Tibial artery (tissue), 4 donors: ENCODE results near the gene PRKAG2.

ENCODE experiments used
- DNase-seq, 2 donors: peaks; one replicate each; pipeline ENCODE4 v3.0.0-alpha.2; 2019
- H3K27ac ChIP-seq, 2 donors: fragments of 200-600 bp; sonication (generic) in 1 of 2; 1 replicate in 1 of 2; 2 replicates in 1 of 2; pipeline ENCODE4 v1.5.1; 2018 to 2019; ENCODE audit warnings: mild to moderate bottlenecking in 1 of 2
- H3K27me3 ChIP-seq, 2 donors: fragments of 200-600 bp; sonication (generic) in 1 of 2; one replicate each; pipeline versions ENCODE4 v1.5.1 to v1.6.0; 2016 to 2019
- H3K36me3 ChIP-seq, 3 donors: fragments of 200-600 bp; sonication (generic) in 2 of 3; one replicate each; pipeline ENCODE4 v1.5.1; 2016 to 2019; ENCODE audit warnings: mild to moderate bottlenecking in 2 of 3
- H3K4me1 ChIP-seq, 4 donors: fragments of 200-600 bp; sonication (generic) in 2 of 4; 1 replicate in 3 of 4; 2 replicates in 1 of 4; pipeline ENCODE4 v1.5.1; 2016 to 2019
- H3K4me3 ChIP-seq, 2 donors: fragments of 200-600 bp; sonication (generic) in 1 of 2; 1 replicate in 1 of 2; 2 replicates in 1 of 2; pipeline ENCODE4 v1.5.1; 2018 to 2019; ENCODE audit warnings: mild to moderate bottlenecking in 2 of 2
- H3K9me3 ChIP-seq, 3 donors: fragments of 200-600 bp; sonication (generic) in 1 of 3; one replicate each; pipeline ENCODE4 v1.5.1; 2016 to 2019
- CTCF ChIP-seq, 2 experiments: fragments of 200-600 bp in 1 of 2; fragments of 450-650 bp in 1 of 2; IDR thresholded peaks; one replicate each; pipeline ENCODE4 v1.5.1; 2017 to 2019; ENCODE audit warnings: antibody characterized with exemption in 2 of 2, mild to moderate bottlenecking in 1 of 2, moderate library complexity in 1 of 2
- intact Hi-C: fragments of 100-400 bp; cut with DNase I; formaldehyde crosslinking; loops from one replicate; pipeline ENCODE4 v1.15.0; 2023; ENCODE audit warnings: low total_unique reads

Gene PRKAG2

DNA sequence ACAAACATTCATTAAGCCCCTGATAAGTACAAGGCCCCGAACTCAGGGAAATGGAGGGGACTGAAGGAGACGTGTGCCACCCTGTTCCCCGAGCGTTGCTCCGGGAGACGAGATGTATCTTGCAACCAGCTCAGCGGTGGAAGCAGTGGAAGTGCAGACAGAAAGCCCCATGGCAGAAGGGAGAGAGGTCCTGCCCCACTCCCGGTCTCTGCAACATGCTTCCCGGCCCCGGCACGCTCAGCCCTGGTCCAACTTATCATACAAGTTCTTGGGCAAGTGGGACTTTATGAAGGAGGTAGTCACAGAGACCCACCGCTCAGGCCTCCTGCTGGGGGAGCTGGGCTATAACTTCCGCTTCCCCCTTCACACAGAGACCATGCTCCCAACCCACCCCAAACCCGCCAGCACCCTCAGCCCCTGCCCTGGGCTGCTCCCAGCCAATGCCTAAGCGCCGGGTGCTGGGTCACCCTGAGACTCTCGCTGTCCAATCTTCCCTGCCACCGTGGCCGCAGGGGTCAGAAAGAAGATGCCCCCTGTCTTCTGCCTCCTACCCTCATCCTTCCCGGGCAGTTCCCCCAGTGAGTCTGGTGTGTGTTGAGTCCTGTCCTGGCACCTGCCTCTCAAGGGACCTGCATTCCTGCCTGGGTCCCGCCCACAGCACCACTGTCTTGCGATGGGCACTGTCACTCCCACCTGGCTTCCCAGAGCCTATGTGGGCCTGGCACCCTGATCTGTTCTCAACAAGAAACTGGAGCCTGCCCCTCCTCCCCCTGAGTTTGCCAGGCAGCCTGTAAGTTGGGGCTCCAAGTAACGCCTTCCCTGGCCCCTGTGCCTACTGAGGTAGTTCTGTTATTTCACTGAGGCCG is 157.7 kb downstream of the PRKAG2 start:
- no peak for DNase-seq
- peaks cover 0 to 16% (median 11%) of the 10 kb centered on the region in 4 donors for H3K4me1 ChIP-seq
- no peak overlapping the region for H3K27ac ChIP-seq

DNA sequence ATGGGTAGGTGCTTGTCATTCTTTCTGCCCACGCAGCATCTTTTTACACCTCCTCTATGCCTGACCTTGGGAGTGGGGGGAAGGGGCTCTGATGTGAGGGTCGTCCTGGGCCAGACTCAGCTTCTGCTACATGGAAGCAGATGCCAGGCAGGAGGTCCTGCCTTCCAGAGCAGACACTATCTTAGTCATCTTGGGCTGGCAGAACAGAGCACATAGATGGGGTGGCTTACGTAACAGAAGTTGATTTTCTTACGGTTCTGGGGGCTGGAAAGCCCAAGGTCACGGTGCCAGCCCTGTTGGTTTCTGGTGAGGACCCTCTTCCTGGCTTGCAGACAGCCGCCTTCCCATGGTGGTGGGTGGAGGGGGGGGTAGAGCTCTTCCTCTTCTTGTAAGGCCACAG is 159.0 kb downstream of the PRKAG2 start:
- Histone ChIP-seq H3K4me1 (peaks cover 0 to 18% (median 11%) of the 10 kb centered on the region in 4 donors), H3K9me3 (no peaks in the 10 kb centered on the region), H3K4me3 (no peak overlapping the region), H3K27ac (no peak overlapping the region), H3K27me3 (no peaks in the 10 kb centered on the region), H3K36me3 (no peaks in the 10 kb centered on the region)
- no peak for TF ChIP-seq CTCF (IDR thresholded peaks at IDR 0.05)
- intact Hi-C loops: no loop called here
- no peak for DNase-seq

More for the DNA sequence above, 157.7 kb downstream of the PRKAG2 start:
- Histone ChIP-seq H3K27me3 (no peaks in the 10 kb centered on the region), H3K4me3 (no peak overlapping the region), H3K36me3 (no peaks in the 10 kb centered on the region), H3K9me3 (no peaks in the 10 kb centered on the region)
- intact Hi-C loops: no loop called here
- TF ChIP-seq CTCF (IDR thresholded peaks at IDR 0.05): no peak

DNA sequence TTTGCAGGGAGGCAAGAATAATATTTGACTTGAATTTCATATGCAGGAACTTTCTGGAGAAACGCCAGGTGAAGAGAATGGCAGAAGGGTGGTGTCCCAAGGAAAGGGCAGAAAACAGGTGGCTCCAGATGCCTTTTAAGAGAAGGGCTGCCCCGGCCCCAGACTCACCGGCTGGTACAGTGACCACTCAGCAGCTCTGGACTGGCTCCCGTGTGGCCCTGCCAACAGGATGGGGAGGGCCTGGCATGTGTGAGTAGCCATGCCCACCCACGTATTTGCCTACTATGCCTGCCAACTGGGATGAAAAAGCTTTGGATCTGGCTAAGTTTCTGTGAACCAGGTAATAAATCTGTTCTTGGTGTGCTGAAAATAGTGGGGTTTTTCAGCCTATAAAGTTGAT is 159.5 kb downstream of the PRKAG2 start:
- no peak for DNase-seq
- intact Hi-C loops: no loop called here
- Histone ChIP-seq H3K9me3 (no peaks in the 10 kb centered on the region), H3K36me3 (no peaks in the 10 kb centered on the region), H3K4me1 (peaks cover 0 to 23% (median 15%) of the 10 kb centered on the region in 4 donors), H3K27ac (no peak overlapping the region), H3K27me3 (no peaks in the 10 kb centered on the region), H3K4me3 (no peak overlapping the region)
- TF ChIP-seq CTCF (IDR thresholded peaks at IDR 0.05): no peak

DNA sequence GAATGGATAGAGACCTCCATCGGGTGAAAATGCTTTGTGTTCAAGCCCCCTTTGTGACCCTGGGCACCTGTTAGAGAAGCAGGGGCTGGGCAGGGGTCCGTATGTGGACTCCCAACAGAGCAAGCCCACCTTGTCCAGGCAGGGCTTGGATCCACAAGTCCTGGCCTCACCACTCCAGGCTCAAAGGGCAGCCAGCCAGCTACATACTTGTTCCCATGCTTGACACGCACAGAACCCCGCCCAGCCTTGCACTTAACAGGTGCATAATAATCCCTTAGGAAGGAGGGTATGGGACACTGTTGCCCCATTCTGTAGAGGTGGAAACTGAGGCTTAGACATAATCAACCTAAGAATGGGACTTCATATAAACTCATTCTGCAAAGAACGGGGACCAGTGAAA is 160.6 kb downstream of the PRKAG2 start:
- Histone ChIP-seq H3K27ac (no peak overlapping the region), H3K4me1 (peaks cover 0 to 26% (median 18%) of the 10 kb centered on the region in 4 donors), H3K27me3 (no peaks in the 10 kb centered on the region), H3K9me3 (no peaks in the 10 kb centered on the region), H3K36me3 (no peaks in the 10 kb centered on the region), H3K4me3 (no peak overlapping the region)
- no peak for DNase-seq
- intact Hi-C loops: no loop called here
- no peak for TF ChIP-seq CTCF (IDR thresholded peaks at IDR 0.05)

DNA sequence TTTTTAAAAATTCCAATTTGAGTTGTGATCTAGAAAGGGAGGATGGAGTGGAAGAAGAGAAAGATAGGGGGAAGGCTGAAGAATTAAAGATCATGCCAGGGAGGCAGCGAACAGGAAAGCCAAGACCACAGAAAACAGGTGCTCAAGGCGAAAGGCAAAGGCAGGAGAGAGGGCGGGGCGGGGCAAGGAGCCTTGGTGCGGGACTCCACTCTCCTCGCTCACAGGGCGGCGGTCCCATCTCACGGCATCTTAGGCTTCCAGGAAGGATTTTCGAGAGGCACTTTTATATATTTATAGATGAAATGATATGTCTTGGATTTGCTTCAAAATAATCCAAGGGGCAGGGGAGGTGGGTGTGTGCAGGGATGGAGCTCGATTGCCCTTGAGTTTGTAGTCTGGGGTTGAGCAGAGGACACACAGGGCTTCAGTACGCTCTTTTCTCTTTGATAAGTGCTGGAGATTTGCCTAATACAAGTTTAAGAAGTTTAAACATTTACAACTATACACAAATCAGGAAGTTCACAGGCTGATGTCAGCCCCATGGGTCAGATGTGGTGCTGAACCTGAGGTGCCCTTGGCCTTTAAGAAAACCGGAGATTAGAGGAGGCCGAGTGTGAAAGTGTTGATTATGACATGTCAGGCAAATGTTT is 161.1 kb downstream of the PRKAG2 start:
- no peak for DNase-seq
- intact Hi-C loops: no loop called here
- TF ChIP-seq CTCF (IDR thresholded peaks at IDR 0.05): no peak
- Histone ChIP-seq H3K27ac (no peak overlapping the region), H3K4me3 (no peak overlapping the region), H3K4me1 (peaks cover 0 to 26% (median 15%) of the 10 kb centered on the region in 4 donors), H3K27me3 (no peaks in the 10 kb centered on the region), H3K36me3 (no peaks in the 10 kb centered on the region), H3K9me3 (no peaks in the 10 kb centered on the region)
